HG03521 (cell line): ENCODE measurements around the gene CNGA2.
"Not testable (repeated sequence)": the region's sequence is repeated elsewhere in the genome, so short reads cannot be mapped to it uniquely, and the experiment has no call there.

Experiments used
- ATAC-seq: cut with Tn5 transposase; IDR thresholded peaks from one replicate; pipeline ENCODE4 v1.9.1; 2021; ENCODE audit warnings: mild to moderate bottlenecking, moderate library complexity; ENCODE audit not compliant: unreplicated experiment

CNGA2 gene

DNA sequence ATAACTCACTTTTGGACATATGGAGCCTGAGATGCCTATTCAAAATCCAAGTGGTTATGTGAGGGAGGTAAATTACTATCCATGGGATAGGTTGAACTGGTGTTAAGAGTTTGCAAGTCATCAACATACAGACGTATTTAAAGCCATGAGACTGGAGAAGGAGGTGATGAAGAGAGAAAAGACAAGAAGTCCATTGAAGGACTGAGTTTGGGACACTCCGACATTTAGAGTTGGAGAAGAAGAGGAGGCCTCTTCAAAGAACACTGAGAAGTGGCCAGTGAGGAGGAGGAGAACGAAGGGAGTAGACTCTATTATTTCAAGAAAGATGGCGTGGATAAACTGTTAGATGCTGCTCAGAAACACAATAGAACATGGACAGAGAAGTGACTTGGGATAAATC, at the start of gene CNGA2:
CNGA2 (plus strand) TSS at position 301 of the 400 bp plus-strand sequence. CDS start 3,738 bp downstream, outside the sequence.
- ATAC-seq, result no peak

- no peak for ATAC-seq
These were observed 46.9 kb upstream of the CNGA2 start for GRCh38 chrX:151687635-151688034.

GRCh38 chrX:151688695-151689094, 45.9 kb upstream of the CNGA2 start:
- no peak for ATAC-seq

- no peak for ATAC-seq
These were observed 41.7 kb upstream of the CNGA2 start for GRCh38 chrX:151692825-151693224.

GRCh38 chrX:151694121-151694520, 40.4 kb upstream of the CNGA2 start:
- no peak for ATAC-seq

GRCh38 chrX:151694661-151695582, 39.6 kb upstream of the CNGA2 start, which contains the start of gene PRRG3:
PRRG3 (plus strand) TSS chrX:151695458; CDS start chrX:151698815, 3,357 bp downstream.
- no peak for ATAC-seq

DNA sequence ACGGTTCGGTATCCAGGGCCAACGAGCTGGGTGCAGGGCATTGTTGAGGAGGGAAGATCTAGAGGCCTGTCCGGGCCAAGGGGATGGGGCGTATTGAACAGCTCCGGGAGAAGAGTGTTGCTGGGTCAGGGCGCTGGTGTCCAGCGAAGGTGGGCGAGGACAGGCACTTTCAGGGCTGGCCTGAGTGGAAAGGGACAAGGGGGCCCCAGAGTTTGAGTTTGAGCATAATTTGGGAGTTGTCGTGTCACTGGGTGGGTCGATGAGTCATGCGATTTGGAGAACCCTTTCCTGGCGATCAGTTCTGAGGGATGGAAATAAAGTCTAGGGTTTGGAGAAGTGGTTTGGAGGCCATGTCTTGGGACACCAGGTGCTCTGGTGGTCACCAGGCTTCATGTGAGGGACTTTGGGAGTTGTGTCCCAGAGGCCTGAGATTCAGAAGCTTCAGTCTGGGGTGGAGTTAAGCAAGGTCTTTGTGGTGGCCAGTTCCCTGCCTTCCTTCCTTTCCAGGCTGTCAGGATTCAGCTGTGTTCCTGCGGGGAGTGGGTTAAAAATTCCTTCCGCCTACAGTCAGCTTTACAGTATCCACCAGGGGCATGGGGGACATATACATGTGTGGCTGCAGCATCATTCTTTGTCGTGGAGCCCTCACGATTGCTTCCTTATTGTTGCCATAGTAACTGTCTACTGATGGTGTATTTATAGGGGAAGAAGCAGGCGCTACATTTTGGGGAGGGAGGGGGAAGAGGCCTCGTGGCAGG, 38.8 kb upstream of the CNGA2 start:
- no peak for ATAC-seq

GRCh38 chrX:151697082-151697481, 37.5 kb upstream of the CNGA2 start:
- ATAC-seq, result not testable (repeated sequence)

GRCh38 chrX:151697522-151697921, 37.0 kb upstream of the CNGA2 start:
- ATAC-seq, result no peak

GRCh38 chrX:151698485-151698884, 36.1 kb upstream of the CNGA2 start:
- ATAC-seq, result no peak

DNA sequence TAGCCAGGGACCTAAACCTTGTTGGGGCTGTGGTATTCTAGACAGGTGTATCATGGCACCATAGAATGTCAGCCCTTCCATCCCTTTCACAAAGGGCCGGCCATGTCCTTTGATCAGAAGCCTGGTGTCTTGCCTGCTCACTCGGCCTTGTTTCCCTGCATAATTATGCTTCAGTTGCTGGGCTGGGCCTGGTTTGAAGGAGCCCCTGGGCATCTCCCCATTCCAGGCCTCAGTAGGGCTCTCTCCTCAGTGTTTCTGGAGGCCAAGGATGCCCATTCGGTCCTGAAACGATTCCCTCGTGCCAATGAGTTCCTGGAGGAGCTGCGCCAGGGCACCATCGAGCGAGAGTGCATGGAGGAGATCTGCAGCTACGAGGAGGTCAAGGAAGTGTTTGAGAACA, 34.8 kb upstream of the CNGA2 start:
- ATAC-seq, result no peak

- no peak for ATAC-seq
These were observed 34.0 kb upstream of the CNGA2 start for GRCh38 chrX:151700581-151700980.

DNA sequence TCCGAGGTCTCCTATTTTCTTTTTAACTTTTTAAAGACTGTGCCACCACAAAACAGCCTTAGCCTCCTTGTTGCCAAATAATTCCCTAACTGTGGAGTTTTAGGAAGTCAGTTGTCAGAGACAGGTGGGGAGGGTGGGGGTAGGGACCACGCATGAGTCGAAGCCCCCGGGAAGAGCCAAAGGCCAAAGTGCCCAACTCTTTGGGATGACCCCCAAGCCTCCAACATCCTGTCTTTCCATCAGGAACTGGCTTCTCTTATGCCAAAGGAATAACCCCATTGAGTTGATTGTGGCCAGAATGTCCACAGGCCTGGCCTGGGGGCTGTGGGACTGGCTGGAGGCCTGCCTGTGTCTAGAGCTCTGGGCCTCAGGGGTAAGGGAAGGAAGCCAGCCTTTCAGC, 33.5 kb upstream of the CNGA2 start:
- ATAC-seq, result no peak

GRCh38 chrX:151701531-151701930, 33.0 kb upstream of the CNGA2 start:
- ATAC-seq, result no peak

- no peak for ATAC-seq
These were observed 32.4 kb upstream of the CNGA2 start for GRCh38 chrX:151702026-151702714.

DNA sequence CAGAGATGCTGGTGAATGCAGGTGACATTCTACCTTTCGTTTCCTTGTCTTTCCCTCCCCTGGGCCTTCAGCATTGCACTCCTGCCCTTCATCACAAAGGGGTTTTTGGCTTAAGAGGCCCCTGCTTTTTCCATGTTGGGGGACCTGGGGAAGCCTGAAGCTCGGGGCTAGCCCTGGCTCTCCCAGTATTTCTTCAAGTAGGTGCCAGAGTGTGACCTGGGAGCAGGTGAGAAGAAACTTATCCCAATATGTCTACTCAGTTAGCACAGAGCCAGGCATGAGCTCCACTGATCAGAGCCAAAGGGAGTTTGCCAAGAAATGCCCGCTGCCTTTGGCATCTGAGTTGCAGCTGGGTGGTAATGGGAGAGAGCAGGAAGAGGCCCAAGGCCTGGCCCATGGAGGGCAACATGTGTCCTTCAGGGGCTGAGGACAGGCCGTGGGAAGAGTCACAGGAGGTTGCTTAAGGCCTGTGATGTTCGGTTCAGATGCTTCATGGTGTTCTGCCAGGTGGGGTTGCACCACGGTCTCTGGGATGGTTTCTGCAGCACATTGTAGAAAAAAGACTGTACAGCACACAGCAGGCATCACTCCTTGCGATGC, 31.7 kb upstream of the CNGA2 start:
- no peak for ATAC-seq

DNA sequence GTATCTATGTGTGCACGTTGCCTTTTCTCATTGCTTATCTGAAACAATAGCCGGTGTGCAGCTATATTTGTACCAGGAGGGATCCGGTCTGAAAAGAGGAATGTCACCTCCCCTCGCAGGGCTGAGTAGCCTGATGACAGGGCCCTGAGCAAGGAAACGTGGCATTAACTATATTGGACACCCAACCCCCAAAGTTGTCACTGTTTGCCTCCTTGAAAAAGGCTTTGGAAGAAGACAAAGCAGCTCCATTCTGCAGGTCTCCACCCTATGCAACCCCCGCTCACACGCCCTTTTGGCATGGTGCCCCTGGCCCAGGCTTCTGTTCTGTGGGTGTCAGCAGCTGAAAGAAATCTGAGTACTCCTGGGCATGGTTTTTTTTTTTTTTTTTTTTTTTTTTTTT, 31.1 kb upstream of the CNGA2 start:
- ATAC-seq, result no peak

DNA sequence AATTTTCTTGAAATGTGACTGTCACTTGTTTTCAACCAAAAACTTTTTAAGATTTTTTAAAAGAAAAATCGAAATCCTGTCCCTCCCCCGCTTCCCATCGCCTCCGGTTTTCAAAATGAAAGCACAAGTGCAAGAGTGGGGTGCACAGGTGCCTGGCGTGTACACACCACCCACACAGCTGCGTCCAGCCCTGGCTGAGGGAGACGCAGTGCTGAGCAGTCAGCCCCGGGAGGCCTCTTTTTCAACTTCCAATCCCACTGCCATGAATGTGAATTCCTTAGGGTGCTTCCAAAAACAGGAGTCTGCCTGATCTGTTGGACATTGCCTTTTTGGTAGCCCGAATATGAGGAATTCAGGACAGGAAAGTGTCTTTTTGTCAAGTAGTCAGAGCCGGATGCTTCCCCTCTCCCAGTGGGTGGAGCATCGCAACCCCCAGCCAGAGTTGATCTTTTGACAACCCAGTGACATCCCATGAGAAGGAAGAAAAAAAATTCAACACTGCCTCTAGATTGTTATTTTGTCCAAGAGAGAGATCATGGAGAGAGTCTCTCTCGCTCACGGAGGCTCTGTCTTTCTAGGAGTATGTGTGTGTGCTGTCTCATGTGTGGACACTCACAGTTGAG, 30.4 kb upstream of the CNGA2 start:
- ATAC-seq, result no peak

DNA sequence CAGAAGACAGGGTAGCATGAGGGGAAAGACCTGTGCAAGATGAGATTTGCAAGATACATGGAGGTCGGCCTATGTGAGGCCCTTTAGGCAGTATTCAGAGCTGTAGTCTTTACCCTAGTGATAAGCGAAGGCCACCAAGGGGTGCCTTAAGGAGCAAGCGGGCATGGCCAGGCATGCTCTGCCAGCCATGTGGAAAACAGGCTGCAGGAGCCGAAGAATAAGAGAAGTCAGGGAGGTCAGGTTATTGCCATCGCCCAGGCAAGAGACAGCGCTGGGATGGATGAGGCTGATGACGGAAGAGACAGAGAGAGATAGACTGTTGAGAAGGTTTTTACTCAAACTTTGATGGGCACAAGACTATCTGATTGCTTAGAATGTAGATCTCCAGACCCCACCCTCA, 25.7 kb upstream of the CNGA2 start:
- ATAC-seq, result no peak

DNA sequence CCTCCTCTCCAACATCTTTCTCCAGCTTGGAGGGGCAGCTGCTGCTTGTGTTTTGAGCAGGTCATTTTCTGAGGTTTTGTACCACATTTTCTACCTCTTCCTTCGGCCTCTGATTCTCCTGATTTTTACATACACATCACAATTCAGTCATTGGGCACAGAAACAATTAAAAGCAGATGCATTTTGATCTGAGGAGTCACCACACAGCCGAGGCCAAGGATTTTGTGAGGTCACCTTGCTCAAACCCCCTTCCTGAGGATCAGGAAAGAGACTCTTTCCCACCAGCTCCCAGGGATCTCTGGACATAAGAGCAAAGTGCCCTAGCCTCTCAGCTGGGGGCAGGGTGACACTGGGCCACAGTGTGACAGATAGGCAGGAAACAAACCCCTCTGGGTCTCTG, 24.1 kb upstream of the CNGA2 start:
- ATAC-seq, result no peak
